GM19351 (cell line): ENCODE results near the gene AP4E1.
"Not testable (repeated sequence)": the region's sequence is repeated elsewhere in the genome, so short reads cannot be mapped to it uniquely, and the experiment has no call there.

Experiments
- ATAC-seq: cut with Tn5 transposase; IDR thresholded peaks from one replicate; pipeline ENCODE4 v1.9.1; 2021; ENCODE audit warnings: mild to moderate bottlenecking, moderate library complexity; ENCODE audit not compliant: unreplicated experiment

AP4E1 gene

GRCh38 chr15:51011212-51011611 lies 102.7 kb downstream of the AP4E1 start:
- no peak for ATAC-seq

GRCh38 chr15:51016615-51017014 lies 108.1 kb downstream of the AP4E1 start:
- ATAC-seq, result no peak

GRCh38 chr15:51022206-51022605 lies 113.7 kb downstream of the AP4E1 start:
- ATAC-seq, result no peak

GRCh38 chr15:51023499-51023898 lies 115.0 kb downstream of the AP4E1 start:
- no peak for ATAC-seq

- ATAC-seq, result no peak
Observed at GRCh38 chr15:51024735-51025453, 116.4 kb downstream of the AP4E1 start.

GRCh38 chr15:51025454-51025846 lies 117.0 kb downstream of the AP4E1 start:
- no peak for ATAC-seq

GRCh38 chr15:51030649-51031316 lies 122.3 kb downstream of the AP4E1 start:
- ATAC-seq, result no peak

- ATAC-seq, result not testable (repeated sequence)
Observed at GRCh38 chr15:51037474-51037873, 129.0 kb downstream of the AP4E1 start.

GRCh38 chr15:51038162-51038973 lies 129.9 kb downstream of the AP4E1 start:
- ATAC-seq, result no peak

GRCh38 chr15:51038974-51039319 lies 130.5 kb downstream of the AP4E1 start:
- ATAC-seq, result no peak

- no peak for ATAC-seq
Observed at GRCh38 chr15:51044037-51044727, 135.7 kb downstream of the AP4E1 start.

- ATAC-seq, result no peak
Observed at GRCh38 chr15:51046016-51046415, 137.5 kb downstream of the AP4E1 start.

- ATAC-seq, result no peak
Observed at GRCh38 chr15:51046799-51047449, 138.4 kb downstream of the AP4E1 start.

- no peak for ATAC-seq
Observed at GRCh38 chr15:51048308-51048707, 139.8 kb downstream of the AP4E1 start.

- no peak for ATAC-seq
Observed at GRCh38 chr15:51049081-51049480, 140.6 kb downstream of the AP4E1 start.

GRCh38 chr15:51051776-51052175 lies 143.3 kb downstream of the AP4E1 start:
- no peak for ATAC-seq

GRCh38 chr15:51053571-51053970 lies 145.1 kb downstream of the AP4E1 start:
- no peak for ATAC-seq

GRCh38 chr15:51054535-51054934 lies 146.1 kb downstream of the AP4E1 start:
- ATAC-seq, result no peak
